H9 (cell line): ENCODE results near the gene GADD45A. TPM values are rescaled to one million over a fixed set of nuclear protein-coding genes. Genes with fewer than 3 reads are reported as not detected.

ENCODE experiments used
- DNase-seq: peaks from one replicate; pipeline ENCODE4 v3.0.0-alpha.2; 2017
- H2AFZ ChIP-seq: one replicate; pipeline ENCODE4 v1.6.1; 2013; ENCODE audit warnings: mild to moderate bottlenecking, low read length, control low read depth, moderate library complexity
- H2AK5ac ChIP-seq: 2 replicates; pipeline ENCODE4 v1.6.1; 2013; ENCODE audit warnings: low read length, control low read depth, mixed read lengths; ENCODE audit not compliant: insufficient read length
- H2BK120ac ChIP-seq: one replicate; pipeline ENCODE4 v1.6.1; 2013; ENCODE audit warnings: low read depth, mild to moderate bottlenecking, low read length, control low read depth, inconsistent platforms; ENCODE audit not compliant: poor library complexity, severe bottlenecking
- H2BK12ac ChIP-seq: 2 replicates; pipeline ENCODE4 v1.6.1; 2013; ENCODE audit warnings: low read length, control low read depth, mixed read lengths, low read depth; ENCODE audit not compliant: insufficient read length
- H2BK15ac ChIP-seq: 2 replicates; pipeline ENCODE4 v1.6.1; 2013; ENCODE audit warnings: low read depth, low read length, control low read depth
- H2BK20ac ChIP-seq: one replicate; pipeline ENCODE4 v1.6.1; 2013; ENCODE audit warnings: low read depth, mild to moderate bottlenecking, low read length, control low read depth, inconsistent platforms; ENCODE audit not compliant: poor library complexity, severe bottlenecking
- H2BK5ac ChIP-seq: 2 replicates; pipeline ENCODE4 v1.6.1; 2013; ENCODE audit warnings: low read length, control low read depth, mixed read lengths; ENCODE audit not compliant: insufficient read length
- H3K14ac ChIP-seq: 2 replicates; pipeline ENCODE4 v1.6.1; 2013; ENCODE audit warnings: low read length, control low read depth; ENCODE audit not compliant: insufficient read depth
- H3K18ac ChIP-seq: 2 replicates; pipeline ENCODE4 v1.6.1; 2013; ENCODE audit warnings: low read depth, mild to moderate bottlenecking, mixed read lengths, low read length, control low read depth; ENCODE audit not compliant: insufficient read length
- H3K23ac ChIP-seq: 2 replicates; pipeline ENCODE4 v1.6.1; 2013; ENCODE audit warnings: low read length, control low read depth, mixed read lengths, low read depth; ENCODE audit not compliant: insufficient read length
- H3K23me2 ChIP-seq: 2 replicates; pipeline ENCODE4 v1.6.1; 2013; ENCODE audit warnings: low read depth, mild to moderate bottlenecking, mixed read lengths, low read length, control low read depth; ENCODE audit not compliant: insufficient read length, poor library complexity, severe bottlenecking
- H3K27ac ChIP-seq: 2 replicates; pipeline ENCODE4 v1.5.1; 2013; ENCODE audit warnings: low read length, control low read depth, mixed read lengths, low read depth; ENCODE audit not compliant: insufficient read length
- H3K27me3 ChIP-seq: 2 replicates; pipeline ENCODE4 v1.6.1; 2013; ENCODE audit warnings: low read length, control low read depth, inconsistent platforms; ENCODE audit not compliant: insufficient read depth
- H3K4ac ChIP-seq: 2 replicates; pipeline ENCODE4 v1.6.1; 2013; ENCODE audit warnings: low read depth, mild to moderate bottlenecking, control low read depth, inconsistent platforms, low read length, moderate library complexity
- H3K4me1 ChIP-seq: 2 replicates; pipeline ENCODE4 v1.6.1; 2013; ENCODE audit warnings: low read length, control low read depth, inconsistent platforms; ENCODE audit not compliant: insufficient read depth
- H3K4me2 ChIP-seq: 2 replicates; pipeline ENCODE4 v1.6.1; 2013; ENCODE audit warnings: low read length, control low read depth, mixed read lengths; ENCODE audit not compliant: insufficient read length, insufficient read depth
- H3K56ac ChIP-seq: 2 replicates; pipeline ENCODE4 v1.6.1; 2013; ENCODE audit warnings: low read depth, mild to moderate bottlenecking, mixed read lengths, low read length, control low read depth; ENCODE audit not compliant: insufficient read length
- H3K79me1 ChIP-seq: 2 replicates; pipeline ENCODE4 v1.6.1; 2013; ENCODE audit warnings: low read depth, mild to moderate bottlenecking, moderate library complexity, low read length, control low read depth, inconsistent platforms; ENCODE audit not compliant: insufficient read depth, poor library complexity, severe bottlenecking
- H3K79me2 ChIP-seq: 2 replicates; pipeline ENCODE4 v1.6.1; 2013; ENCODE audit warnings: low read length, control low read depth, inconsistent platforms; ENCODE audit not compliant: insufficient read depth
- H3K9ac ChIP-seq: 2 replicates; pipeline ENCODE4 v1.6.1; 2013; ENCODE audit warnings: low read length, control low read depth, mixed read lengths; ENCODE audit not compliant: insufficient read length; ENCODE audit errors: extremely low read depth
- H3K9me3 ChIP-seq: one replicate; pipeline ENCODE4 v1.6.1; 2013; ENCODE audit warnings: low read depth, low read length, inconsistent platforms; ENCODE audit not compliant: control insufficient read depth
- H3T11ph ChIP-seq: one replicate; pipeline ENCODE4 v1.6.1; 2013; ENCODE audit warnings: mild to moderate bottlenecking, low read length, control low read depth, inconsistent platforms
- H4K20me1 ChIP-seq: one replicate; pipeline ENCODE4 v1.6.1; 2013; ENCODE audit not compliant: control insufficient read depth, insufficient read length, insufficient read depth
- H4K5ac ChIP-seq: 2 replicates; pipeline ENCODE4 v1.6.1; 2013; ENCODE audit warnings: low read depth, mild to moderate bottlenecking, mixed read lengths, low read length, control low read depth; ENCODE audit not compliant: insufficient read length
- H4K8ac ChIP-seq: replicated peaks from 2 replicates; pipeline ENCODE4 v1.6.1; 2013; ENCODE audit warnings: low read length, control low read depth, mixed read lengths, low read depth; ENCODE audit not compliant: insufficient read length
- H4K91ac ChIP-seq: 2 replicates; pipeline ENCODE4 v1.6.1; 2013; ENCODE audit warnings: low read depth, mild to moderate bottlenecking, moderate library complexity, mixed read lengths, low read length, control low read depth; ENCODE audit not compliant: insufficient read length
- H3K27ac Mint-ChIP-seq, 3 experiments: 2 replicates in 2 of 3; 3 replicates in 1 of 3; pipeline ENCODE4 v1.8.0; 2020 to 2021; ENCODE audit warnings: mixed read lengths in 3 of 3, mild to moderate bottlenecking in 1 of 3, moderate library complexity in 1 of 3
- H3K27me3 Mint-ChIP-seq: 2 replicates; pipeline ENCODE4 v1.8.0; 2021; ENCODE audit warnings: low read depth, mild to moderate bottlenecking, moderate library complexity, mixed read lengths
- H3K36me3 Mint-ChIP-seq, 3 experiments: 2 replicates in 2 of 3; 3 replicates in 1 of 3; pipeline ENCODE4 v1.8.0; 2020 to 2021; ENCODE audit warnings: low read depth in 3 of 3, mixed read lengths in 3 of 3; ENCODE audit not compliant: insufficient read depth in 1 of 3
- H3K4me1 Mint-ChIP-seq, 2 experiments: 2 replicates each; pipeline ENCODE4 v1.8.0; 2020; ENCODE audit warnings: mixed read lengths in 2 of 2
- H3K4me3 Mint-ChIP-seq, 2 experiments: 2 replicates in 1 of 2; 3 replicates in 1 of 2; pipeline ENCODE4 v1.8.0; 2020 to 2021; ENCODE audit warnings: mild to moderate bottlenecking in 2 of 2, mixed read lengths in 2 of 2, moderate library complexity in 1 of 2
- H3K9me3 Mint-ChIP-seq, 2 experiments: 2 replicates in 1 of 2; 3 replicates in 1 of 2; pipeline ENCODE4 v1.8.0; 2020; ENCODE audit warnings: mild to moderate bottlenecking in 2 of 2, mixed read lengths in 2 of 2, moderate library complexity in 1 of 2
- CTCF ChIP-seq: fragments of 200-600 bp; sonication (generic); conservative IDR thresholded peaks from 3 replicates; pipeline ENCODE4 v1.8.0; 2021; ENCODE audit warnings: antibody characterized with exemption, mild to moderate bottlenecking
- total RNA-seq: library from RNA; stranded (reverse); gene quantifications from 2 replicates; pipeline ENCODE4 v1.2.1, GENCODE V29; 2021

The GADD45A gene
- total RNA-seq, 1 experiment from 2014 or later: 22.8 TPM

GRCh38 chr1:67650061-67650460 lies 34.9 kb upstream of the GADD45A start:
- no peak overlapping the region for H3K27ac ChIP-seq
- H2AK5ac ChIP-seq: no peak overlapping the region
- no peaks in the 10 kb centered on the region for H4K20me1 ChIP-seq
- Mint-ChIP-seq H3K4me3 (no peak overlapping the region), H3K27me3 (no peaks in the 10 kb centered on the region), H3K27ac (no peak overlapping the region), H3K36me3 (no peaks in the 10 kb centered on the region), H3K4me1 (peaks cover 6 to 7% of the 10 kb centered on the region in 2 experiments), H3K9me3 (no peaks in the 10 kb centered on the region)
- no peak for TF ChIP-seq CTCF
- no peak overlapping the region for H2BK5ac ChIP-seq
- no peak overlapping the region for H3K4ac ChIP-seq
- no peak overlapping the region for H3K56ac ChIP-seq
- no peak overlapping the region for H4K91ac ChIP-seq
- H3K23ac ChIP-seq: no peak overlapping the region
- H4K8ac ChIP-seq: no peak overlapping the region
- H2BK15ac ChIP-seq: no peak overlapping the region
- no peak overlapping the region for H3K9ac ChIP-seq
- no peak overlapping the region for H3K18ac ChIP-seq
- no peaks in the 10 kb centered on the region for H3K23me2 ChIP-seq
- H3K14ac ChIP-seq: no peak overlapping the region
- no peak overlapping the region for H4K5ac ChIP-seq
- no peak for DNase-seq
- no peak overlapping the region for H2BK120ac ChIP-seq
- H3K79me2 ChIP-seq: no peaks in the 10 kb centered on the region
- no peaks in the 10 kb centered on the region for H3K27me3 ChIP-seq
- H3K9me3 ChIP-seq: no peaks in the 10 kb centered on the region
- no peak overlapping the region for H2AFZ ChIP-seq
- no peak overlapping the region for H2BK20ac ChIP-seq
- no peaks in the 10 kb centered on the region; the same call in 1 of the 2 replicates for H3K4me1 ChIP-seq
- no peak overlapping the region for H3T11ph ChIP-seq
- H3K4me2 ChIP-seq: no peak overlapping the region
- H2BK12ac ChIP-seq: no peak overlapping the region
- no peaks in the 10 kb centered on the region for H3K79me1 ChIP-seq
